ENCODE measurements around the gene AMN.

AMN gene

DNA sequence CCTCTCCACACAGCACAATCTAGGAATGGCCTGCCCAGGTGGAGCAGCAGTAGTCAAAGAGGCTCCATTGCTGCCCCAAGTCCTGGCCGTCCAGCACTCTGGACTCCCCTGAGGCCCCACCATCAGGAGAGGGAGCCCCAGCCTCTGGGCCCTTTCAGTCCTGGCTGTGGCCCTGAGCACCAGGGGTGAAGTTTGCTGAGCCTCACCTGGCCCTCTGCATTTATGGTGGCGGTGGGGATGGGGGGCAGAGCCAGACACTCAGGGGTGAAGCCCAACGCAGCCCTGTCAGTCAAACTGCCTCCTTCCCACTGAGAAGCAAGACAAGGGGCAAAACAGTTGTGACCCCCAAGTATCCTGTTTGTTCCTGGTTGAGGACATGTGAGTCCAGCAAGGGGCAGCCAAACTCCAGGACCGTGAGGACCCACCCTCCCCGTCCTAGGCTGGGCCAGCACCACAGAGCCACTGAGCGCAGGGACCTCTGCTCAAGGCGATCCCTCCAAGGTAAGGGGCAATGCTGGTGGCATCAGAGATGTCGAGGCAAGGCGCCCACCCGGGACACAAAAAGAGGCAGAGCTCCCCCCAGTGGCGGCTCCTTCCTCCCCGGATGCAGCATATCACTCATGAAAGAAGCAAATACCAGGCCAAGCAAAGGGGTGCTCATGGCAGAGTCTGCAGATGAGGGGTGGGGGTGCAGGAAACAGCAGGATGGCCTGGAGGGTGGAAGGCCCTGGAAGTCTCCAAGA, 4.8 kb upstream of the AMN start:
- no peaks in the 10 kb centered on the region for H3K9me3 Mint-ChIP-seq
- DNase-seq, result peak; percentile 72
- H3K4me3 Mint-ChIP-seq, result no peak overlapping the region
- TF ChIP-seq, protein P1, sequence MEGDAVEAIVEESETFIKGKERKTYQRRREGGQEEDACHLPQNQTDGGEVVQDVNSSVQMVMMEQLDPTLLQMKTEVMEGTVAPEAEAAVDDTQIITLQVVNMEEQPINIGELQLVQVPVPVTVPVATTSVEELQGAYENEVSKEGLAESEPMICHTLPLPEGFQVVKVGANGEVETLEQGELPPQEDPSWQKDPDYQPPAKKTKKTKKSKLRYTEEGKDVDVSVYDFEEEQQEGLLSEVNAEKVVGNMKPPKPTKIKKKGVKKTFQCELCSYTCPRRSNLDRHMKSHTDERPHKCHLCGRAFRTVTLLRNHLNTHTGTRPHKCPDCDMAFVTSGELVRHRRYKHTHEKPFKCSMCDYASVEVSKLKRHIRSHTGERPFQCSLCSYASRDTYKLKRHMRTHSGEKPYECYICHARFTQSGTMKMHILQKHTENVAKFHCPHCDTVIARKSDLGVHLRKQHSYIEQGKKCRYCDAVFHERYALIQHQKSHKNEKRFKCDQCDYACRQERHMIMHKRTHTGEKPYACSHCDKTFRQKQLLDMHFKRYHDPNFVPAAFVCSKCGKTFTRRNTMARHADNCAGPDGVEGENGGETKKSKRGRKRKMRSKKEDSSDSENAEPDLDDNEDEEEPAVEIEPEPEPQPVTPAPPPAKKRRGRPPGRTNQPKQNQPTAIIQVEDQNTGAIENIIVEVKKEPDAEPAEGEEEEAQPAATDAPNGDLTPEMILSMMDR (IDR thresholded peaks at IDR 0.05), result peak; percentile 60
- no peaks in the 10 kb centered on the region for H3K27me3 Mint-ChIP-seq (ENCODE audit: low read depth, poor library complexity)
- no peaks in the 10 kb centered on the region for H3K36me3 Mint-ChIP-seq (ENCODE audit: low read depth)
- no peak overlapping the region for H3K27ac Mint-ChIP-seq
- no peaks in the 10 kb centered on the region for H3K4me1 Mint-ChIP-seq

DNA sequence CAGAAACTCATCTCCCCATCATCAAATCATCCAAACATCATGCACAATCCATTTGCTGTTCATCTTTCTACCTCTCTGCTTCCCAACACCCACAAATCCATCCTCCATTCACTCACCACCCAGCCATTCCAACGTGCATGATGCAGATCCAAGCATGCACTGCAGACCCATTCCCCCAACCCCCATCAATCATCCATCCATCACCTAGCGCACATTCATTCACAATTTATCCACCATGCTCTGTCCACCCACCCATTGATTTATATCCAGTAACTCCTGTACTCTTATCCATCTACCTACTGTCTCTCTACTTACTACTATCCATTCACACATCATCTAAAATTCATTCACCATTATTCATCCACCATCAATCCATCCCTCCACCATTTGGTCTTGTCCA, 4.0 kb upstream of the AMN start:
- Mint-ChIP-seq H3K27me3 (ENCODE audit: low read depth, poor library complexity) (peaks cover 5% of the 10 kb centered on the region), H3K4me1 (no peaks in the 10 kb centered on the region), H3K27ac (no peak overlapping the region), H3K4me3 (no peak overlapping the region), H3K36me3 (ENCODE audit: low read depth) (no peaks in the 10 kb centered on the region), H3K9me3 (no peaks in the 10 kb centered on the region)
- no peak for DNase-seq
- TF ChIP-seq, protein P1 (IDR thresholded peaks at IDR 0.05), result no peak

DNA sequence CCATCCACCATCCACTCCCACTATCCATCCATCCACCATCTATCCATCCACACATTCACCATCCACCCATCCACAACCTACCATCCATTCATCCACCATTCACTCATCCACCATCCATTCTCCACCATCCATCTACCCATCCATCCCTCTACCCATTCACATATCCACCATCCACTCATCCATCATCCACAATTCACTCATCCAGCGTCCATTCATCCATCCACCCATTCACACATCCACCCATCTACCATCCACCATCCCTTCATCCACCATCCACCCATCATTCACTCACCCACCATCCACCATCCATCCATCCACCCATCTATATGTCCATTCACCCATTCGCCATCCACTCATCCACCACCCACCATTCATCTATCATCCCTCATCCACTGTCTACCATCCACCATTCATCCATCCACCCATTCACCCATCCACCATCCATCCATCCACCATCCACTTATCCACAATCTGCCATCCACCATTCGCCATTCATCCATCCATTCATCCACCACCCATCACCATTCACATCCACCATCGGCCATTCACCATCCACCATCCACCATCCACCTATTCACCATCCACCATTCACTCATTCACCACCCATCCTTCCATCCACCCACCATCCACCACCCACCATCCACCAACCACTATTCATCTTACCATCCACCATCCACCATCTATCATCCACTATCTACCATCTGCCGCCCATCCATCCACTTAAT, 2.0 kb upstream of the AMN start:
- DNase-seq, result no peak
- no peaks in the 10 kb centered on the region for H3K36me3 Mint-ChIP-seq (ENCODE audit: low read depth)
- no peaks in the 10 kb centered on the region for H3K4me1 Mint-ChIP-seq
- H3K27me3 Mint-ChIP-seq (ENCODE audit: low read depth, poor library complexity), result peaks cover 5% of the 10 kb centered on the region
- H3K9me3 Mint-ChIP-seq, result no peaks in the 10 kb centered on the region
- no peak overlapping the region for H3K27ac Mint-ChIP-seq
- H3K4me3 Mint-ChIP-seq, result no peak overlapping the region
- TF ChIP-seq, protein P1 (IDR thresholded peaks at IDR 0.05), result no peak

DNA sequence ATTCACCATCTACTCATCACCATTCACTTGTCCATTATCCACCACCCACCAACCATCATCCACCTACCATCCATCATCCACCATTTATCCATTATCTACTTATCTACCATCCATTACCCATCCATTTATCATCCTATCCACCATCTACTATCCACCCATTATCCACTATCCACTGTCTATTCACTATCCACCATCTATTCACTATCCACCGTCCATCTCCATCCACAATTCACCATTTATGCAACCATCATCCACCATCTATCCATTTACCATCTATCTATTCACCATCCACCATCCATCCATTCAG, 1.5 kb upstream of the AMN start:
- H3K4me3 Mint-ChIP-seq, result no peak overlapping the region
- no peaks in the 10 kb centered on the region for H3K9me3 Mint-ChIP-seq
- no peak overlapping the region for H3K27ac Mint-ChIP-seq
- peaks cover 9% of the 10 kb centered on the region for H3K27me3 Mint-ChIP-seq (ENCODE audit: low read depth, poor library complexity)
- DNase-seq, result no peak
- no peaks in the 10 kb centered on the region for H3K4me1 Mint-ChIP-seq
- TF ChIP-seq, protein P1 (IDR thresholded peaks at IDR 0.05), result no peak
- no peaks in the 10 kb centered on the region for H3K36me3 Mint-ChIP-seq (ENCODE audit: low read depth)

DNA sequence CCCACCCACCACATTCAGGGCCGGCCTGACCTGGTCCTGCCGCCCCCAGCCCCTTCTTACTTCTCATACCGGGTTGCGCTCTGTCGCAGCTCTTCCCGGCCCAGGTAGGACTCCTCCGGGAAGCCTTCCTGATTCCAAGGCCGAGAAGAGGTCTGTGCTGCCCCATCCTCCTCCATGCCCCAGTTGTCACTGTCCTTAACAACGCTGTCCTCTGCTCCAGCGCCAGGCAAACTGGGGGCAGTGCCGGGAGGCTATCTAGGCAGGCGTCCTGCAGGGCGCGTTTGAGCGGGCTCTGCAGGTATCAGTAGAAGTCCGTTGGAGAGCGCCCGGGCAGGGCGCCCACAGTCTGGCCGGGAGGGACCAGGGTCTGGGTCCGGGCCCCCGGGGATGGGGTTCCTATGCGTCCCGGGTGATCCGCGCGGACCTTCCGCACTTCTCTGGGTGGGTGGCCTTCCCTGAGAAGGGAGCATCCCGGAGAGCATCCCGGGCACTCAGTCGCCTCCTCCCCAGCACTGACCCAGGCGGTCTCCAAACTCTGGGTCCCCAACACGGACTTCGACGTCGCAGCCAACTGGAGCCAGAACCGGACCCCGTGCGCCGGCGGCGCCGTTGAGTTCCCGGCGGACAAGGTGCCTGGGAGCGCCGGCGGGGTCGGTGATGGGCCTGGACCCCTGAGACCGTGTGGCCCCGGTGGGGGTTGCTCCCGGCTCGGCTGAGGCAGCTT, 900 bp downstream of the AMN start:
- Mint-ChIP-seq H3K36me3 (ENCODE audit: low read depth) (no peaks in the 10 kb centered on the region), H3K4me1 (no peaks in the 10 kb centered on the region), H3K27ac (no peak overlapping the region), H3K9me3 (no peaks in the 10 kb centered on the region), H3K4me3 (no peak overlapping the region), H3K27me3 (ENCODE audit: low read depth, poor library complexity) (peaks cover 33% of the 10 kb centered on the region)
- TF ChIP-seq, protein P1 (IDR thresholded peaks at IDR 0.05), result no peak
- DNase-seq, result no peak
